HG03558 (cell line): ENCODE measurements around the gene EEFSEC.

Experiments
- ATAC-seq: cut with Tn5 transposase; IDR thresholded peaks from one replicate; pipeline ENCODE4 v1.9.1; 2021; ENCODE audit warnings: moderate number of reproducible peaks; ENCODE audit not compliant: unreplicated experiment; ENCODE audit errors: extremely low read depth

EEFSEC gene

GRCh38 chr3:128269006-128269775 lies 115.9 kb downstream of the EEFSEC start:
- ATAC-seq = no peak

GRCh38 chr3:128269796-128270195 lies 116.5 kb downstream of the EEFSEC start:
- ATAC-seq = no peak

GRCh38 chr3:128270559-128271492 lies 117.5 kb downstream of the EEFSEC start:
- ATAC-seq = no peak

GRCh38 chr3:128271536-128272332 lies 118.5 kb downstream of the EEFSEC start:
- no peak for ATAC-seq

- no peak for ATAC-seq
These were observed 120.0 kb downstream of the EEFSEC start for GRCh38 chr3:128273109-128273840.

- ATAC-seq = no peak
These were observed 120.7 kb downstream of the EEFSEC start for GRCh38 chr3:128273841-128274573.

- ATAC-seq = no peak
These were observed 121.6 kb downstream of the EEFSEC start for GRCh38 chr3:128274837-128275236.

- no peak for ATAC-seq
These were observed 122.2 kb downstream of the EEFSEC start for GRCh38 chr3:128275316-128276145.

- ATAC-seq = no peak
These were observed 122.8 kb downstream of the EEFSEC start for GRCh38 chr3:128276146-128276435.

GRCh38 chr3:128276577-128277183 lies 123.4 kb downstream of the EEFSEC start:
- ATAC-seq = no peak

- no peak for ATAC-seq
These were observed 124.2 kb downstream of the EEFSEC start for GRCh38 chr3:128277378-128278069.

- no peak for ATAC-seq
These were observed 124.8 kb downstream of the EEFSEC start for GRCh38 chr3:128278130-128278529.

GRCh38 chr3:128278761-128279600 lies 125.7 kb downstream of the EEFSEC start:
- no peak for ATAC-seq

GRCh38 chr3:128279601-128279880 lies 126.3 kb downstream of the EEFSEC start:
- ATAC-seq = no peak

- ATAC-seq = no peak
These were observed 127.3 kb downstream of the EEFSEC start for GRCh38 chr3:128280481-128281052.

GRCh38 chr3:128281056-128281455 lies 127.8 kb downstream of the EEFSEC start:
- no peak for ATAC-seq
